ENCODE data around the gene FBN2.

DNA sequence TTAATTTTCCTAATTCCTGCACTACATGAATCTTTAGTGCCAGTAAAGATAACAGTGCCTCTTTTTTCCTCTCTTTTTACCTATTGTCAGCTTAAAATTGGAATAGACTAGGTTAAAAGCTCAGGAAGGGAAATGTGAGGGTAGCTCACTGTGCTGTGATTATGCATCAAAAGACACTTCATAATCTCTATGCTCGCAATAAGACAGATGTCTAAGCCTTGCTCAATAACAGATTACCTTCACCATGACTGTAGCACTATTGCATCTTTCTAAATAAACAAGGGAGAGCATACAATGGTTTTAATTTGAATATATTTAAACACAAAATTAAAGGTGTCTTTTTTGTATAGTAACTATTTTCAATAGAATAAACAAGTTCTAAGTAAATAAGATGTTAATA lies 130.1 kb downstream of the FBN2 start:
- TF ChIP-seq, protein P1, sequence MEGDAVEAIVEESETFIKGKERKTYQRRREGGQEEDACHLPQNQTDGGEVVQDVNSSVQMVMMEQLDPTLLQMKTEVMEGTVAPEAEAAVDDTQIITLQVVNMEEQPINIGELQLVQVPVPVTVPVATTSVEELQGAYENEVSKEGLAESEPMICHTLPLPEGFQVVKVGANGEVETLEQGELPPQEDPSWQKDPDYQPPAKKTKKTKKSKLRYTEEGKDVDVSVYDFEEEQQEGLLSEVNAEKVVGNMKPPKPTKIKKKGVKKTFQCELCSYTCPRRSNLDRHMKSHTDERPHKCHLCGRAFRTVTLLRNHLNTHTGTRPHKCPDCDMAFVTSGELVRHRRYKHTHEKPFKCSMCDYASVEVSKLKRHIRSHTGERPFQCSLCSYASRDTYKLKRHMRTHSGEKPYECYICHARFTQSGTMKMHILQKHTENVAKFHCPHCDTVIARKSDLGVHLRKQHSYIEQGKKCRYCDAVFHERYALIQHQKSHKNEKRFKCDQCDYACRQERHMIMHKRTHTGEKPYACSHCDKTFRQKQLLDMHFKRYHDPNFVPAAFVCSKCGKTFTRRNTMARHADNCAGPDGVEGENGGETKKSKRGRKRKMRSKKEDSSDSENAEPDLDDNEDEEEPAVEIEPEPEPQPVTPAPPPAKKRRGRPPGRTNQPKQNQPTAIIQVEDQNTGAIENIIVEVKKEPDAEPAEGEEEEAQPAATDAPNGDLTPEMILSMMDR (IDR thresholded peaks at IDR 0.05): no peak
- no peak for TF ChIP-seq POLR2AphosphoS5 (IDR thresholded peaks at IDR 0.05; ENCODE audit: insufficient read depth in 1 of 2, low read depth in 1 of 2)
